ENCODE measurements around the gene TOB1.
"Not testable (repeated sequence)": the region's sequence is repeated elsewhere in the genome, so short reads cannot be mapped to it uniquely, and the experiment has no call there.

The TOB1 gene

DNA sequence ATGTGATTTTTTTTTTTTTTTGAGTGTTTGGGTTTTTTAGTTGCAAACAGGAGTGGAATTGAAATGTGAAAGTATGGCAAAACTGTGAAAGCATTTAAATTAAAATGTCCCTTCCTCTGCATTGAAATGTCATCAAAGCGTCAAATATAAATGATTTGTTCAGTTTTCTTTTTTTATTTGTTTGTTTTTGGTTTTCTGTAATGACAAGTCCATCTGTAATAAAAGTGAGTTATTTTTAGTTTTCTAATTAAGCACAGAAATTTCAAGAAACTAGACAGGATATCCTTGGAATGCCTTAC, 1.9 kb upstream of the TOB1 start:
- DNase-seq (ENCODE audit: low spot score), result no peak

DNA sequence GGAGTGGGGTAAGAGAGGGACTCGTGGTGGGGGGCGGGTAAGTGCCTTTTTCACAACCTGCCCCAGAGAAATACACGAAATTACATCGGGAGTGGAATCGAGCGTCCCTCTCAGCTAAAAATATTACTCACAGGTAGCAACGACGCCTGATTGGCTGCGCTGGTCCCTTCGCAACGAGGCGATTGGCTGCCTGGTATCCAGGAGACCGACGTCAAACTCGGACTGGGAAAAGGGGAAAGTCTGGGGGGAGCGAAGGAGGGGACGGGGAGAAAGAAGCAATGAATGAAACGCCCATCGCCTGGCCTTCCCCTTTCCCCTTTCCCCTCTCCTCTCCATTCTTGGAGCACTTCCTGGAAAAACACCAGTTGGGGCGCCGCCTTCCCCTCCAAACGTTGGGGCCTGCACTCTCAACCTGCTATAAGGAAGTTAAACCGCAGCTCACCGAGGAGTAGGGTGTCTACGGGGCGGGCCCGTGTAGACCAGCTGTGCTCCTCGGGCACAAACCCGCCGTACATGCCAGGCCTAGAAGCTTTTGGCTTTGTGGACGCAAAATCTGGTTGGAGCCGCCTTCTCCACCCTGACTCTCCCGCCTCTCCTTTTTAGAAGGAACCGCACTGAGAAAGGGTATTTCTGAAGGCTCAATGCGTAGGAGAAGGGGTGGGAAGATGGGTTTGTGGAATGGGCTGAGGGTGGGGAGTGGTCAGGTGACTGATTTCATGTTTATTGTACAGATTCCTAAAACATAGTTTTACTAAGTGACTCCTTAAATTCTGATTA, 1.4 kb upstream of the TOB1 start:
- DNase-seq (ENCODE audit: low spot score), result peak; percentile 87

DNA sequence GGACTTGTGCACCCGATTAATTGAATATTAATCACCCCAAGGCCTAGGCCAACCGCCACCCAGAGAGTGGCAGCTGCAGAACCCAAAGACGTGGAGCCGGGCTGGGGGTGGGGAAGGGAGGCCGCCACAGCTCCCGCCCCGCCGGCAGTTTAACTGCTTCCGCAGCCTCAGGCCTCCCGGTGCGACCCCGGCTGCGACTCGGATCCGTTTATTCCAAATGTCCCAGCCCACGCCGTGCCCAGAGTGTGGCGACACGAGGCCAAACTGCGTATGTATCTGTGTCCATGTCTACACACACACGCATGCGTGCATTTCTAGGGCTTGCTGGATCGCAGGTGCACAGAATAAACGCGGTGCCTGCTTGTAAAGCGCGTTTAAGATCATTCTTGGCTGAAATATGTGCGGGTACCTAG, 802 bp upstream of the TOB1 start:
- DNase-seq (ENCODE audit: low spot score), result no peak

DNA sequence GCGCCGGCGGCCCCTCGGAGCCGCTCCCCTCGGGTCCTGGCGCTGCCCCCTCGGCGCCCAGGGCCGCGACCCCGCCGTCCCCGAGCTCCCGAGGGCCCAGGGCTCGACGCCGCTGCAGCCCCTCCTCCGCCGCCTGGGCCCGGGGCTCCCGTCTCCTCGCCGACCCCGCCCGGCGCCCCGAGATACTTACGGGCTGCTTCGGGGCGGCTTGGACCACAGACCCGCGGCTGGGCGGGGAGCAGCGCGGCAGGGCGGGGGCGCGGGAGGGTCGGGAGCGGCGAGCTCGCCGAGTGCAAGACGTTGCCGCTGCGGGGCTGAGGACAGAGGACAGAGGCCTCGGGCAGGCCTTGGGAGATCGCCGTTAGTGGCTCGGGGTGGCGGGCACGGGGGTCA, 290 bp downstream of the TOB1 start:
- DNase-seq (ENCODE audit: low spot score), result no peak

DNA sequence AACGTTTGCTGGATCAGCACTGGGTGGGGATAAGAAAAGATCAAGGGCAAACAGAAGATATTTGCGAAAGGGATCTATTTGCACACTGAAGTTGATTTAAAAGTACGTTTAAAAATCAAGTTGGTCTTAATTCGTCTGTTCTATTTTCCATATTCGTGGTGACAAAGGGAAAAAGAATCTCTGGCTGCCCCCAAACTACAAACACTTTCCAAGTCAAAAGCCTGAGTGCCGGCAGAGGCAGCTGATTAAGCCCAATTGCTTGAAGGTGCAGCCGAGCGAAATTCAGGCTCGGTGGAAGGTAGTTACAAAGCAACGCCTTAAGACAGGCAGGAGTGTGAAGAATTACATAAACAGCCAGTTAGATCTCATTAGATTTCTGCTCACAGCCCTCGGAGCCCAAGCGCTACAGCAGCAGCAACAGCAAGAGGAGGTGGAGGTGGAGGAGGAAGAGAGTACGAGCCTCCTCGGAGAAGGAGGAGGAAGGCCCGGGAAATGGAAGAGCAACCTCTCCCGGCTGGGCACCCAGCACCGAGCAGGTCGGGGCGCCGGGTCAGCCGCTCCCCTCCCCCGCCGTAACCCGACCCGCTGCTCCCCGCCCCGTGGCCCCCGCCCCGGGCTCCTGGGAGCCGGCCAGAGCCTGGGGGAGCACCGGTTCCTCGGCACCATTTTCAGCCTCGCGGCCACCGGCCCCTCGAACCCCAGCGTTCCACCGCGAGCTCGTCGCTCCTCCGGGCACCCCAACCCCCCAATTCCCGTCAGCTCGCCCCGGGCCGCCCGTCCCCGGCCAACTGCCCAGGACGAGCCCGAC, 890 bp downstream of the TOB1 start:
- peak; percentile 57 for DNase-seq (ENCODE audit: low spot score)

DNA sequence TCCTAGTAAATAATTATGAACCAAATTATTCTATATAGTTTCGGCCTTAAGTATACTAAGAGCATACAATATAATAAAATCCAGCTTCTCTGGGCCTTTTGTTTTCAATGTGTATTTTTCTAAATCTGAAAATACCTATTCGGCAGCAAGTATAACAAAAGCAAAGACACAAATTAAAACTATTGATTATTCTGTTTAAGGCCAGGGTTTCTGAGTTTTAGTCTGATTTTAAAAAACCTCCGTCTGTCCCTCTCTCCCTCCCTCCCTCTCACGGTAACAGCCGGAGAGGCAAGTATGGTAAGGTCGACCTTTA, 1.5 kb downstream of the TOB1 start:
- no peak for DNase-seq (ENCODE audit: low spot score)

DNA sequence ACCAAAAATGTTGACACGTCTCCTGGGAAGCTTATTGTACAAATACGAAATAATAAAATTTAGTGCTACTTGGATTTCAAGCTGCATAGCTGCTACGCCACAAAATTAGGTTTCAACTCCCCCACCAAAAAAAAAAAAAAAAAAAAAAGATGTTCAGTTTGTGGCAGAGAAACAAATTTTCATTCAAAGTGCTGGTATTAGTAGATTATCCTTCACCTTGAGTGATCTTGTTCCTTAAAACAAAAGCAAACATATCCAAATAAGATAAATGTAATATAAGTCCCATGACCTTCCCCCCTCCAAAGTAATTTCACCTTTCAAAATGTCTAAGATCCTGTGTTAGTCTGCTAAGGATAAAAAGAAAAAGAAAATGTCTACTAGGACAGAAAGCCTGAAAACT, 2.2 kb downstream of the TOB1 start:
- no peak for DNase-seq (ENCODE audit: low spot score)

DNA sequence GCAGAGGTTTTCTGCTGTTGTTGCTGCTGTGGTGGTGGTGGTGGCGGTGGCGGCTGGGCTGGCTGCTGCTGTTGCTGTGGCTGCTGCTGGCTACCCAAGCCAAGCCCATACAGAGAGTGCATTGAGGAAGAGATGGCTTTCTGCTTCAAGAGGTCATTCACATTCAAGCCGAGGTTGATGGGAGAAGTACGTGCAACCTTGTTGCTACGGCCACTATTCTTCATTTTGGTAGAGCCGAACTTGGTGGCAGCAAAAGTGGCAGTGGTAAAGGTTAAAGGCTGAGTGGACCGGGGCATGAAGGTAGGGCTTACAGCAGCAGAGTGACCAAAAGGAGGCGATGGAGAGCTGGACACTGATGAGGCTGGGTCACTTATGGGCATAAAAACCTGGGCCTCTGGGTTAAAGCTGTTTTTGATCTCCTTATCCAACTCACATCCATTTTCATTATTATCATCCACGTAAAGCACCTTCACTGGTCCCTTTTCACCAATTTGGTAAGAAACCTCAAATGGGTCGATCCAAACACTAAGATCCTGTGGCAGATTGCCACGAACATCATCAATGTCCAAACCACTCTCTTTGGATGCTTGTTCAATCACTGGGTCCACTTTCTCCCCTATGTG, 2.8 kb downstream of the TOB1 start:
- peak; percentile 58 for DNase-seq (ENCODE audit: low spot score)

DNA sequence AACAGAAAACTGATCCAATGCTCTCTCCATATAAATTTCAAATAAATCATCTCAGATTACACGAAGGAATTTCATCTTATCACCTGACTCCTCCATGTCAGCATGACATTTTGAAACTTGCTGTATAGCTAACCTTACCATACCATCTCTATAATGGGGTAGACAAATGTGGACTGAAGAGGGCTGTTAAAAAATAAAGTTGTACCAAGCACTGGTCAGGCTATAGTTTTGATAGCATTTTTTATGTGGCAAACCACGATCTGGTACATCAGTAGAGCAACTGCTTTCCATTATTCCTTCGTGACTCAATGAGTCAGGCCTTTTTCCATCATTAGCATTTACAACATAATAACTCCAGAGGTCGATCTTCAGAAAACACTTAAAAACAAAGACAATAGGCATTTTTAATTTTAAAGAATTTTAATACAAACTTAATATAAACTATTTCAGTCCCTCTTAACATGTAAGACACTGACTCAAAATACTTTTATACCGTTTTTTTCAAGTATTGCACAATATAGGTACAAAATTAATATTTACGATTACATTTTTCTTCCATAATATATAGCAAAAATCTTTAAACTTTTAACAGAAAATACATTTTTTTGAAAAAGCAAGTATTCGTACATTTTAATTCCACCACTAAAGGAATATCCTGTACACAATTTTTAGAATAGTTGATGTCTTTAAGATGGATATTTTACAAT, 4.2 kb downstream of the TOB1 start:
- no peak for DNase-seq (ENCODE audit: low spot score)

DNA sequence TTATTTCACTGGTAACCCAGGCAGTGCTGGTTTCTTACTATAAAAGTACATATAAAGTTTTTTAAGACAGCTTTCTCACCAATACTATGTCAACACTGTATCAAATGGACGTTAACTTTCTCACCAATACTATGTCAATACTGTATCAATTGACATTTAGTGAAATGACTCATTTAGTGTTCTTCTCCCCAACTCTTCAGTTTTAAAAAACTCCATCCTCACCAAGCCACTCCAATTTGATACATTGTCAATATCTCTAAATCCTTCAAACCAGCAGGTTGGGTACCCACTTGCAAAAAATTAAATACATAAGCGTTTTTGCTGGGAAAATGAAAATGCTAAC, 4.8 kb downstream of the TOB1 start:
- DNase-seq (ENCODE audit: low spot score), result no peak

DNA sequence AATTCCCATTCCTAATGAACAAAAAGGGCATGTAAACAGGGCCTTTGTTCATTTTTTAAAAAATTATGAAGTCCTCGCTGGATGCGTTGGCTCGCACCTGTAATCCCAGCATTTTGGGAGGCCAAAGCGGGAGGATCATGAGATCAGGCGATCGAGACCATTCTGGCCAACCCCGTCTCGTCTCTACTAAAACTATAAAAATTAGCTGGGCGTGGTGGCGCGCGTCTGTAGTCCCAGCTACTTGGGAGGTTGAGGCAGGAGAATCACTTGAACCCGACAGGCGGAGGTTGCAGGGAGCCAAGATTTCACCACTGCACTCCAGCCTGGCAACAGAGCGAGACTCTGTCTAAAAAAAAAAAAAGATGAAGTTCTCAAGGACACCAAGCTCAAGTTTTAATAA, 6.4 kb downstream of the TOB1 start:
- DNase-seq (ENCODE audit: low spot score), result not testable (repeated sequence)

DNA sequence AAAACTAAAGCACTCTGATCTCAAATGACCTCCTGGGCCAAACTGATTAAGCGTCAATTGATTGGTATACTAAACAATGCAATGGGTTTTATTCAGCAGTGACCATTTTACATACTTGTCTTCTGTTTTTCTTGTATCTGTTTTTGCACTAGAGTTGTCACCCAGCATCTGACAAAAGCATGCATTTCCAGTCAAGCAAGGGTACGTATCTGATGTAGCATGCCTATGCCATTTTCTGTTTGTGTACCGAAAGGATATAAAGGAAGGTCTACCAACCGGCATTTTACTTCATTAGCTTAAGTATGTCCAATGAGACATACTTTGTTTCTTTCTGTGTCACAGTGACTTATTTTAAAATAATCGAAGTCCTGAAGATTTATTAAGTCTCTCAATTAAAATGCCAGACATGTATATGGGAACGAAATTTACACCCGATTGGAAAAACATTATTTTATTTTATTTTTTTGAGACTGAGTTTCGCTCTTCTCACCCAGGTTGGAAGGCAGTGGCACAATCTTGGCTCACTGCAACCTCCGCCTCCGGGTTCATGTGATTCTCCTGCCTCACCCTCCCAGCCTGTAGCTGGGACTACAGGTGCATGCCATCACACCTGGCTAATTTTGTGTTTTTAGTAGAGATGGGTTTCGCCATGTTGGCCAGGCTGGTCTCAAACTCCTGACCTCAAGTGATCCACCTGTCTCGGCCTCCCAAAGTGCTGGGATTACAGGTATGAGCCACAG, 7.5 kb downstream of the TOB1 start:
- no peak for DNase-seq (ENCODE audit: low spot score)

DNA sequence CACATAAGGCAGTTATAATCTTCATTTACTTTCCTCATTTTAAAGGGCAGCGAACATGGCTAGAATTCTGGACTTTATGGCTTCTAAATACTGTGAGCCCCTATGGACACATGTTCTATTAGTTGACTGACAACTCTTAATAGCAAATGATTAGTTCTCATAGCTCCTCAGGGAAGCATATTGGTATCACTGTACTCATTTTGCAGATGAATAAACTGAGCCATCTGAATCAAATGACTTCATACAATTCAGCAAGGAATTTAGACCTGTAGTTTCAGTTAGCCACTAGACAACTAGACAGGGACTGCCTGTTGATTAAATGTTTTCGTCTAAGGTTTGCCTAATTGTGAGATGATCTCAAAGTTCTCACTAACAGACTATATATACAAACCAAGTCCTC, 9.7 kb downstream of the TOB1 start:
- no peak for DNase-seq (ENCODE audit: low spot score)

DNA sequence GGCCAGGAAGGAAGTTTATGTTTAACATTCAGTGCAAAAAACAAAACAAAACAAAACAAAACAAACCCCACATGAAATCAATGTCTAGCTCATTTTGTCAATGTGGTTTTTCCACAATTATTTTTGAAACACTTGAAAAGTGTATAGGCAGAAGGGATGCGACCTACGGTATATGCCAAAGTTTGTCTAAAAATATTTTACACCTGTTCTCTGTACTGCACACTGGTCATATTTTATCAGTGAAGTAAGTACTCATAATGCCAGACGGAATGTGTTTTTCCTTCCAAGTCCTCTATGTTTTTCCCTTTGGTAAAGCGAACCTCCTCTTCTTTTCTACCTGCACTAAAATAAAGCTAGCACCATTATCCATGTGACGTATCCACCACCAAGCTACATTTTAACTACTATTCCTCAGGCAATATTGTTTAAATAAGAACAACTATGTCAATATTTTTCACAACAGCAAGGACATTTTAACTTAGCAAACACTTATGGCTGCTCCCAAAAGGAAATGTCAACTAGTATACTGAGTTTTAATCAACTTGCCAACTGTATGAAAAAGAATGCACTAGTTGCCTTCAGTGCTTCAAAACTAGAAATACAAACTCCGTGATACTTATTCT, 10.3 kb downstream of the TOB1 start:
- DNase-seq (ENCODE audit: low spot score), result no peak

DNA sequence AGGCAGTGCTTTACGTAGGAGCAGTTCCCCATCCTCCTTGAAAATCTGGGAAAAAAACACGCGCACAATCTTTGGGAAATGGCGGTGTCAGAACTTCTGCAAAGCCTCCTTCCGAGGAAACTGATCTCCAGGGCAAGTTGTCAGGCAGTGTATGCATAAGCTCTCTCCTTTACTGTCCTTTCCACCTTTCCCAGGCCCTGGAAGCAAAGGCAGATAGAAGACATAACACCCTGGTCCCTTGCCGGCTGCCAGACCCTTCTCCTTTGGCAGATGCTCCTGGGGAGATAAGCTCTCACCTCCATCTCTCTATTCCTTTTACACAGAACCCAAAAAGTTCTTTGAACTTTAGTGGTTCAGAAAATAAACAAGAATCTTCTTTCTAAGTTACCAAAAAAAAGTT, 12.4 kb downstream of the TOB1 start:
- no peak for DNase-seq (ENCODE audit: low spot score)

DNA sequence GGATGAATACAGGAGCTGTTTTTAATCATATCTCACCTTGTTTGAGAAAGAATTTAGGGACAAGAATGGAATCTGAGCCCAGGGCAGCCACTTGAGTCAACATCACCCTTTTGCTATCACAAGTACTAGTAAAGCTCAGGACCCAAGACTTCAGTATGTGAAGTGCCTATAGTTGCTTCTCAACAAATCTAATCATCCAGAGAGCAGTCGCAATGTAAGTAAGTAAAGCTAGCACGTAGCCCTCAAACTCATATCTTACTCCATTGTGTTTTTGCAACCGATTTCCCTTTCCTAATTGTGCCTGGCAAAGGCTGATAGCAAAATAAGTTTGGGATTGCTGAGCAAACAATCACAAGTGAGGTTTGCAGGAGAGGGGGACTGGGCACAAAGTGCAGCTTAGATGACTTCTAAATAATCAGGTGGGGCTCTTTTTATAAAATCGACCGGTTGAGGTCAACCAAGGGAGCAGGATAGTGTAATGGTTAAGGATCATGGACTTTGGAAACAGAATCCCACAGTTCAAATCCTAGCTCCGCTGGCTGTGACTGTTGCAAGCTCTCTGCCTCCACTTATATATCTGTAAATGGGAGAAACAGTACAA, 13.0 kb downstream of the TOB1 start:
- no peak for DNase-seq (ENCODE audit: low spot score)

DNA sequence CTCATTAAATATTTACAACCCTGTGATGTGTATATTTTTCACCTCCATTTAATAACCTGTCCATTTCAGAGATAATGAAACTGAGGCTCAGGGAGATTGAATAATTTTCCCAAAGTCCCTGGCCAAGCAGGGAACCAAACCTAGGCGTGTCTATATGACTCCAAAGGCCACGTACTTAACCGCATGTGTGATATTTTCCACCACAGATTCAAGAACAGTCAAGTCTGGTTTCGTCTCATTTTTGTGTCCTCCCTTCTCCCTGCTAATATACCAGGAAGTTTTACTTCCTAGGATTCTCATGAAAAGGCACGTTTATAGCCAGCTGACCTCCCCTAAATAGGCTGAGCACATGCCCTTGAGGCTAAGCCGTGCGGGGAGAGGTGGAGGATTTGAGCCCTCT, 15.5 kb downstream of the TOB1 start:
- no peak for DNase-seq (ENCODE audit: low spot score)

DNA sequence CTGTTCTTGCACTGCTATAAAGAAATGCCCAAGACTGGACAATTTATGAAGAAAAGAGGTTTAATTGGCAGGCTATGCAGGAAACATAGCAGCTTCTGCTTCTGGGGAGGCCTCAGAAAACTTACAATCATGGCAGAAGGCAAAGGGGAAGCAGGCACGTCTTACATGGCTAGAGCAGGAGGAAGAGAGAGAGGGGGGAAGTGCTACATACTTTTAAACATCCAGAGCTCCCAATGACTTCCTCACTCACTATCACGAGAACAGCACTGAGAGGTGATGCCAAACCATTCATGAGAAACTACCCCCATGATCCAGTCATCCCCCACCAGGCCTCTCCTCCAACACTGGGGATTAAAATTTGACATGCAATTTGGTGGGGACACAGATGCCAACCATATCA, 17.4 kb downstream of the TOB1 start:
- DNase-seq (ENCODE audit: low spot score), result no peak

DNA sequence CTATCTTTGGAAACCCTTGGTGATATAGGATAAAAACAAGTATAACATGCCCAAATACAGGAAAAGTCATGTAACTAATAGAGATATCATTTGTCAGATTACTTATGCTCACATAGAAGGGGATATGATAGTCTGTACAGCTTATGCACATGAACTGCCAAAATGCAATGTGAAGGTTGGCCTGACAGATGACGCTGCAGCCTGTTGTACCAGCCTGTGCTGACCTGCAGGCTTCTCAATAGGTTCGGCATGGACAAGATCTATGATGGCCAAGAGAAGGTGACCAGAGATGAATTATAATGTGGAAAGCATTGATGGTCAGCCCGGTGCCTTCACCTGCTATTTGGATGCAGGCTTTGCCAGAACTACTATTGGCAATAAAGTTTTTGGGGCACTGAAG, 18.1 kb downstream of the TOB1 start:
- no peak for DNase-seq (ENCODE audit: low spot score)

DNA sequence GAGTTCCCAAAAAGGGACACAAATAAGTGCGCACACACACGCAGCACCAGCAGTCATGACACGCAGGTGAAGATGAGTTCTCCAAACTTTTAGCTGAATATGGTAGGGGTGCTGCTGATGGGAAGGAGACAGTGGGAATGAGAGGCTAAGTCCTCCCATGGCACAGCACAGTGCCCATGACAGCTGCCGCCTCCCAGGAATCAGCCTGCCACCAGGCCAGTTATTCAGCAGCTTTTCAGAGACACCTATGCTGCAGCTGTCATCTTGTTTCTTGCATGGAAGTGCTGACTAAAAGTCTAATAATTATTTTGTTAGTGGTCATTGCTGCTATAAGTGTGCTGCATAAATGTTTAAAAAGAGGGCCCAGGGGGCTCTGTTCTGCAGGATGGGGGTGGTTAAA, 18.6 kb downstream of the TOB1 start:
- no peak for DNase-seq (ENCODE audit: low spot score)
